Measurements from ENCODE around the gene JDP2. TPM values are rescaled to one million over a fixed set of nuclear protein-coding genes. Genes with fewer than 3 reads are reported as not detected.

Gene JDP2
- total RNA-seq, 4 donors from 2014 or later, result 42.7 to 118 (median 96.9) TPM

DNA sequence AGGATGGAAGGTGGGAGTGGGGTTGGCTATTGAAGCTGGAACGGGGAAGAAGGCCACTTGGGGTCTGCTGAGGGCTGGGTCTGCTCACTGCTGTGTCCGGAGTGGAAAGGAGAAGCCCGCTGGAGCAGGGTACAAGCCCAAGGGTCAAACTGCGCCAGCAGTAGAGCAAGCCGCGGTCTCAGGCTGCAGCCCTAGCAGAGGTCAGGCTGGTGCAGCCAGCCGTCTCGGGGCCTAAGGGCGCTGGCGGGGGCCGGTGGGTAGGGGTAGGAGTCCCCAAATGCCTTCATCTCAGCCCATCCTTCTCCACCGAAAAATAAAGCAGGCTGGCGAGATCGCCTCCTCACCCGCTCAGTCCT is 718 bp upstream of the JDP2 start:
- TF ChIP-seq, protein P1, sequence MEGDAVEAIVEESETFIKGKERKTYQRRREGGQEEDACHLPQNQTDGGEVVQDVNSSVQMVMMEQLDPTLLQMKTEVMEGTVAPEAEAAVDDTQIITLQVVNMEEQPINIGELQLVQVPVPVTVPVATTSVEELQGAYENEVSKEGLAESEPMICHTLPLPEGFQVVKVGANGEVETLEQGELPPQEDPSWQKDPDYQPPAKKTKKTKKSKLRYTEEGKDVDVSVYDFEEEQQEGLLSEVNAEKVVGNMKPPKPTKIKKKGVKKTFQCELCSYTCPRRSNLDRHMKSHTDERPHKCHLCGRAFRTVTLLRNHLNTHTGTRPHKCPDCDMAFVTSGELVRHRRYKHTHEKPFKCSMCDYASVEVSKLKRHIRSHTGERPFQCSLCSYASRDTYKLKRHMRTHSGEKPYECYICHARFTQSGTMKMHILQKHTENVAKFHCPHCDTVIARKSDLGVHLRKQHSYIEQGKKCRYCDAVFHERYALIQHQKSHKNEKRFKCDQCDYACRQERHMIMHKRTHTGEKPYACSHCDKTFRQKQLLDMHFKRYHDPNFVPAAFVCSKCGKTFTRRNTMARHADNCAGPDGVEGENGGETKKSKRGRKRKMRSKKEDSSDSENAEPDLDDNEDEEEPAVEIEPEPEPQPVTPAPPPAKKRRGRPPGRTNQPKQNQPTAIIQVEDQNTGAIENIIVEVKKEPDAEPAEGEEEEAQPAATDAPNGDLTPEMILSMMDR (IDR thresholded peaks at IDR 0.05; ENCODE audit: low read depth), result no peak

DNA sequence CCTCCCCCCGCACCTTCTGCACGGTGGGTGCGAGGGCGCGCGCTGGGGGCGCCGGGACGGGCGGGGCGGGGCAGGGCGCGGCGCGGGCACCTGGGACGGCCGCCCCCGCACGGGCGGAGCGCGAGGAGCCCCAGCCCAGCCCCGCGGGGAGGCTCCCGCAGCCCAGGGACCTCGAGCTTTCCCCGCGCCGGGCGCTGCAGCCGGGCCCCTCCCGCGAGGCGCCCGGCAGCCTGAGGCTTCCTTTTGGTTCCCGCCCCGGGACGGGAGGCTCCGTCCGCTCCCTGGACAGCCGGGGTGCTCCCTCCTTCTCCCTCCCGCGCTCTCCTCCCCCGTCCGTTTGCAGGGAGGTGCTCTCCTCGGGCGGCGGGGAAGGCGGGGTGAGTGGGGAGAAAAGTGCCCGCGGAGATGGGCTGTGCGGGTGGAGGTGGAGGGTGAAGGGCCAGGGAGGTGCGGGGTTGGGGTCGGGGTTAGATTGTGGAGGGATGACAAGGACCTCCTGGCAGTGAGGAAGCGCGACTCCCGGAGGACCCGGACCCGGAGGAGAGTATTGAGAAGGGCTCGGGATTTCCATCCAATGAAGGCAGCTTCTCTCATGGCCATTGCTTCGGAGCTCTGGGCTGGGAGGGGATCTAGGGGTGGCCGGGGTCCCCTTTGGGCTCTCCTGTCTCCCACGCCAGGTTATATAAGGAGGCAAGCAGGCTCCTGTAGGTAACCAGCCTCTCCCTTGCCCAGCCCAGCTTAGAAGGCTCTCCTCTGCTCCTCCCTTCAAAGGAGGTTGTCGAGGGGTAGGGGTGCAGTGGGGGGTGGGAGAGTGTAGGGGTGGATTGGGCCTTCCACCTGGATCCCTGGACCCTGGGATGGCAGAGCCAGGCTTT is 645 bp downstream of the JDP2 start:
- TF ChIP-seq, protein P1 (IDR thresholded peaks at IDR 0.05; ENCODE audit: low read depth), result no peak

DNA sequence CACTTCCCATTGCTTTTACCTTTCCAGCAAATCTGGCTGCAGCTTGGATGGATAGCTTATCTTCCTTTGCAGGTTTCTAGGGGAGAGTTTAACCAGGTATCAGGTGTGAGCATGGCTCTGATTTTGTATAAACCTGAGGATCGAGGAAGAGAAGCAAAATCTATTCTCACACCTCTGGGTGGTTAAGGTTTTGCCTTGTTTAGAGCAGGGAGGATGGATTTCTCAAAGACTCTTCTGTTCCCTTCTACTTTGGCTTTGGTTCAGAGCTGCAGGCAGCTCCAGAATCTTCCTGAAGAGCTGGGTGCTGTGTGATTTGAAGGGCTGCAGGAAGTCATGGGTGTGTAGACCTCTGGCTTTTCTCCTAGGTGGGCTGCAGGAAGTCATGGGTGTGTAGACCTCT is 1.7 kb downstream of the JDP2 start:
- TF ChIP-seq, protein P1 (IDR thresholded peaks at IDR 0.05; ENCODE audit: low read depth), result no peak

DNA sequence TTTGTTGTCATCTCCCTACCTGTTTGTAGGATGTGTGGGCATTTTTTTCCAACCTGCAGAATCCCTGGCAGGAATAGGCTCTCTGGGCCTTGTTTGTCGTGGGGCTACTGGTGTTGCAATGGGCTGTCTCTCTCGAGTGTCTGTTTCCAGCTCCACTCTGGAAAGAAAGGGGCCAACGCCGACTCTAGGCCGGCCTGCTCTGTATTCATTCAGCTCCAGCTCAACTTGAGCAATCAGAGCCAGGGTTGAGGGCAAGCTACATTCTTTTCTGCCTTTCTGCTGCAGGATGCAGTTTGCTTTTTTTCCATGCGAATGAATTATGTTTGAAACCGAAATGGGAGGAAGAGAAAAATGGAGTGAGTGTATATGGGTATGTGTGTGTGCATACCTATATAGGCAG is 2.3 kb downstream of the JDP2 start:
- TF ChIP-seq, protein P1 (IDR thresholded peaks at IDR 0.05; ENCODE audit: low read depth), result no peak

DNA sequence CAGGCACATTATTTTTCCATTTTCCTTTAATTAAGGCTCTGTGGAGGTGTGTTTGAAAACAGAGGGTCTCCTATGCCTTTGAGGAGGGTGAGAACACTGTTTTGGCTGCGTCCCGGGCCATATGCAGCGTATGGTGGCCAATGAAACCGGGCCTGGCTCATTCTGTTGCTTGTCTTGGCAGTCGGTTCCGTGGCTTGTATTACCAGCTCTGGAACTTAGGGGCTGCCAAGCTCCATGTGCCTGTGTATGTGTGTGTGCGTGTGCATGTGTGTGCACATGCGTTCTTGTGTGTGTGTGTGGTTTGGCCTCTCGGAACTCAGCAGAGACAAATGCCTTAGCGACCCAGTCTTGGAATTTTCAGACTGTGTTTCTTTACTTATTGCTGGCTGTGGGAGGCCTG is 2.7 kb downstream of the JDP2 start:
- TF ChIP-seq, protein P1 (IDR thresholded peaks at IDR 0.05; ENCODE audit: low read depth), result no peak

DNA sequence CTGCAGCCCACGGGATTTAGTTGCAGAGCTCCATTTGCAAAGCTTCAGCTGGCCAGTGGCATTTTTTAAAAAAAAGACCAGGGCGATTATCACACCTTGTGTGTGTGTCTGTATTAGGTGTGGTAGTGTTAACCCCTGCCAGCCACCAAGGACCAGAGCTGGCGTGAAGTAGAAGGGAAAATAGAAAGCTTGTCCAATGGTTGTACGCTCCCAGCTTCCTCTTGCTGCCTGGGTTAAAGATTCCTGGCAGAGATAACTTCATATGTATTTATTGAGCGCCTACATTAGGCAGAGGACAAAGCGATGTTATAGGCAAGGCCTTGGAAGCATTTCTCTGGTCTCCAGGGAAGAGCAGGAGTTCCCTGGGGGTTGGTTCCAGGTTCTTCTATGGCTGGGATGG is 3.2 kb downstream of the JDP2 start:
- TF ChIP-seq, protein P1 (IDR thresholded peaks at IDR 0.05; ENCODE audit: low read depth), result no peak

DNA sequence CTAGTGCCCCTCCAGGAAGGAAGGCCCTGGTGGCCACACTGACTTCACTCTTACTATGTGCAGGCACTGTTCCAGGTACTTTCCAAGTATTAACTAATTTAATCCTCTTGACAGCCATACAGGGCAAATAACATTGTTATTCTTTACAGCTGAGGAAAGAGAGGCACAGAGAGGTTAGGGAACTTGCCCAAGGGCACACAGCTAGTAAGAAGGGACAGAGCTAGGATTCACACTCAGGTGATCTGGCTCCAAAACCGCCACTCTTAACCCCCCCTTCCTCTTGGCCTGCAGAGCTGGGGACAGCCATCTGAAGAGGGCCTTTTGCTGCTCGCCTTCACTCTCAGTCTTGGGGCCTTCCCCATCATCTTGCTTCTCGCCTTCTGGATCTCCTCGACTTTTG is 4.0 kb downstream of the JDP2 start:
- TF ChIP-seq, protein P1 (IDR thresholded peaks at IDR 0.05; ENCODE audit: low read depth), result no peak
